ENCODE results near the gene VARS2.

Gene VARS2

GRCh38 chr6:30912746-30913520 is 1.1 kb upstream of the VARS2 start:
- H3K4me3 ChIP-seq (ENCODE audit: low read length), result no peak overlapping the region
- TF ChIP-seq, protein P1, sequence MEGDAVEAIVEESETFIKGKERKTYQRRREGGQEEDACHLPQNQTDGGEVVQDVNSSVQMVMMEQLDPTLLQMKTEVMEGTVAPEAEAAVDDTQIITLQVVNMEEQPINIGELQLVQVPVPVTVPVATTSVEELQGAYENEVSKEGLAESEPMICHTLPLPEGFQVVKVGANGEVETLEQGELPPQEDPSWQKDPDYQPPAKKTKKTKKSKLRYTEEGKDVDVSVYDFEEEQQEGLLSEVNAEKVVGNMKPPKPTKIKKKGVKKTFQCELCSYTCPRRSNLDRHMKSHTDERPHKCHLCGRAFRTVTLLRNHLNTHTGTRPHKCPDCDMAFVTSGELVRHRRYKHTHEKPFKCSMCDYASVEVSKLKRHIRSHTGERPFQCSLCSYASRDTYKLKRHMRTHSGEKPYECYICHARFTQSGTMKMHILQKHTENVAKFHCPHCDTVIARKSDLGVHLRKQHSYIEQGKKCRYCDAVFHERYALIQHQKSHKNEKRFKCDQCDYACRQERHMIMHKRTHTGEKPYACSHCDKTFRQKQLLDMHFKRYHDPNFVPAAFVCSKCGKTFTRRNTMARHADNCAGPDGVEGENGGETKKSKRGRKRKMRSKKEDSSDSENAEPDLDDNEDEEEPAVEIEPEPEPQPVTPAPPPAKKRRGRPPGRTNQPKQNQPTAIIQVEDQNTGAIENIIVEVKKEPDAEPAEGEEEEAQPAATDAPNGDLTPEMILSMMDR (IDR thresholded peaks at IDR 0.05; ENCODE audit: insufficient read depth, low read depth, low read length, missing control alignments), result no peak
- no peak for DNase-seq (ENCODE audit: low read depth)

- DNase-seq (ENCODE audit: low read depth), result no peak
- TF ChIP-seq, protein P1 (IDR thresholded peaks at IDR 0.05; ENCODE audit: insufficient read depth, low read depth, low read length, missing control alignments), result no peak
- H3K4me3 ChIP-seq (ENCODE audit: low read length), result peak overlapping the region; percentile 29
Observed at GRCh38 chr6:30913721-30914075, 340 bp upstream of the VARS2 start.

- TF ChIP-seq, protein P1 (IDR thresholded peaks at IDR 0.05; ENCODE audit: insufficient read depth, low read depth, low read length, missing control alignments), result no peak
- H3K4me3 ChIP-seq (ENCODE audit: low read length), result peak overlapping the region; percentile 48
- DNase-seq (ENCODE audit: low read depth), result no peak
Observed at GRCh38 chr6:30914854-30915590, 984 bp downstream of the VARS2 start.

DNA sequence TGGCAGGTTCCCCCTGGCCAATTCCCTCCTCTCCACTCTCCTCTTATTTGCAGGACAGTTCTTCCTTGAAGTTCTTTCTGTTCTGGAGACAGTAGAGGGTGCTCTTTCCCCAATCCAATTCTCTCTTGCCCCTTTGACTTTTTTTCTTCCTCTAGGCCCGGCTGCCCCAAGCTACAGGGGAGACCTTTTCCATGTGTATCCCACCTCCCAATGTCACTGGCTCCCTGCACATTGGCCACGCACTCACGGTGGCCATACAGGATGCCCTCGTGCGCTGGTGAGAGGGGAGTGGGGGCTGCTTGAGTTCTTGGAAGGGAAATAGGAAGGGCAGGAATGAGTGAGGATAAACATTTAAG is 1.5 kb downstream of the VARS2 start:
- TF ChIP-seq, protein P1 (IDR thresholded peaks at IDR 0.05; ENCODE audit: insufficient read depth, low read depth, low read length, missing control alignments), result peak; percentile 79
- no peak overlapping the region for H3K4me3 ChIP-seq (ENCODE audit: low read length)
- peak; percentile 74 for DNase-seq (ENCODE audit: low read depth)

DNA sequence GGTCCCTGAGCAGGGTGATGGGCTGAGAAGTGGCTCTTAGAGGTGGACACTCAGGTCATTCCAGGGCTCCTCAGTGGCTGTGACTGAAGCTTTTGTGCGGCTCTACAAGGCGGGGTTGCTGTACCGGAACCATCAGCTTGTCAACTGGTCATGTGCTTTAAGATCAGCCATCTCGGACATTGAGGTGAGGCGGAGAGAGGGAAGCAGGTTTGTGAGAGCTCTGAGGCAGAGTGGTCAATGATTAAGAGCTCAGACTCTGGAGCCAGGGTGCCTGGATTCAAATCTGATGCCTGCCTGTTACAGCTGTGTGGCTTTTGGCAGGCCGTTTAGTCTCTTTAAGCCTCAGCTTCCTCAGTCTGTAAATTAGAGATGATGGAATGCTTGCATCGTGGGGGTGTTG is 3.0 kb downstream of the VARS2 start:
- no peak overlapping the region for H3K4me3 ChIP-seq (ENCODE audit: low read length)
- TF ChIP-seq, protein P1 (IDR thresholded peaks at IDR 0.05; ENCODE audit: insufficient read depth, low read depth, low read length, missing control alignments), result no peak
- no peak for DNase-seq (ENCODE audit: low read depth)

DNA sequence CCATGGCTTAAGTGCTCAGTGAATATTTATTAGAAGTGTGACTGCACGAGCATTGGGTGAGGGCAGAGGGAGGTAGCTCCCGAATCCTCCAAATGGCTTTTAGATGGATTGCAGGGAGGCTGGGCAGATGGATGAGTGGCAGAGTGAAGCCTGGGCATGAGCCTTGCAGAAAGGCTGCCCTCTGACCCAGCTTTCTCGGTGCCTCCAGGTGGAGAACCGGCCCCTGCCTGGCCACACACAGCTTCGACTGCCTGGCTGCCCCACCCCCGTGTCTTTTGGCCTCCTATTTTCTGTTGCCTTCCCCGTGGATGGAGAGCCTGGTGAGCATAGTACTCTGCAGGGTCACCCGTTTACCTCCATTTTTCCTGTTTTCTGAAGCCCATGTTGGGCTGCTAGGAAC is 3.4 kb downstream of the VARS2 start:
- H3K4me3 ChIP-seq (ENCODE audit: low read length), result no peak overlapping the region
- no peak for DNase-seq (ENCODE audit: low read depth)
- TF ChIP-seq, protein P1 (IDR thresholded peaks at IDR 0.05; ENCODE audit: insufficient read depth, low read depth, low read length, missing control alignments), result no peak

All from epithelial cell of esophagus (primary cell).